Panc1 (cell line): Measurements from ENCODE around the gene ZNFX1. TPM values are rescaled to one million over a fixed set of nuclear protein-coding genes. Genes with fewer than 3 reads are reported as not detected.

Experiments used
- ATAC-seq: fragments of 200-7000 bp; cut with Tn5 transposase; 2 replicates; pipeline ENCODE4 v1.9.1; 2020; ENCODE audit warnings: mild to moderate bottlenecking, moderate library complexity
- BruUV-seq: library from RNA; stranded (reverse); fragments of 400-500 nt; replicated peaks from 2 replicates; lab custom pipeline; 2021; lab: Mats Ljungman, UMichigan
- CTCF ChIA-PET: fragments of 300-600 bp; sonication (Branson Sonifier 250); formaldehyde crosslinking; loops from one replicate; lab custom pipeline; 2022; ENCODE audit warnings: antibody characterized with exemption; lab: Charles Lee
- POLR2A ChIA-PET: fragments of 300-600 bp; sonication (Branson Sonifier 250); formaldehyde crosslinking; loops from one replicate; lab custom pipeline; 2022; ENCODE audit warnings: antibody characterized with exemption; lab: Charles Lee
- DNase-seq: peaks from one replicate; pipeline ENCODE4 v3.0.0-alpha.2; 2010; ENCODE audit warnings: low read depth, low spot score
- H3K27ac ChIP-seq: 2 replicates; pipeline ENCODE4 v1.5.1; 2011; ENCODE audit warnings: mild to moderate bottlenecking, low read length, inconsistent platforms
- H3K27me3 ChIP-seq: fragments of 200-500 bp; sonication (Bioruptor generic); 2 replicates; pipeline ENCODE4 v1.6.0; 2014; ENCODE audit warnings: low read length, inconsistent platforms; ENCODE audit not compliant: control insufficient read depth, insufficient read depth
- H3K36me3 ChIP-seq: fragments of 200-500 bp; sonication (Bioruptor generic); 2 replicates; pipeline ENCODE4 v1.5.1; 2014; ENCODE audit warnings: inconsistent platforms, mild to moderate bottlenecking, low read length, moderate library complexity; ENCODE audit not compliant: control insufficient read depth, insufficient read depth
- H3K4me1 ChIP-seq: 2 replicates; pipeline ENCODE4 v1.5.1; 2011; ENCODE audit warnings: inconsistent platforms, mild to moderate bottlenecking, low read length, moderate library complexity; ENCODE audit not compliant: control insufficient read depth, insufficient read depth
- H3K4me3 ChIP-seq, 2 experiments: 2 replicates each; pipeline ENCODE4 v1.5.1; 2011 to 2012; ENCODE audit warnings: low read depth in 2 of 2, low read length in 2 of 2, mild to moderate bottlenecking in 2 of 2, inconsistent platforms in 1 of 2, moderate library complexity in 1 of 2
- H3K9me3 ChIP-seq: fragments of 200-500 bp; sonication (Bioruptor generic); 2 replicates; pipeline ENCODE4 v1.5.1; 2014; ENCODE audit warnings: low read depth, mild to moderate bottlenecking, inconsistent platforms, low read length, moderate library complexity; ENCODE audit not compliant: control insufficient read depth, insufficient read depth
- CTCF ChIP-seq: fragments of 450-650 bp; IDR thresholded peaks from 2 replicates; pipeline ENCODE4 v1.5.1; 2017; ENCODE audit warnings: mild to moderate bottlenecking
- POLR2AphosphoS5 ChIP-seq: IDR thresholded peaks from 2 replicates; pipeline ENCODE4 v1.6.1; 2012; ENCODE audit warnings: mild to moderate bottlenecking, low read depth, low read length, moderate library complexity
- REST ChIP-seq, 2 experiments: IDR thresholded peaks; 2 replicates each; pipeline ENCODE4 v1.6.1; 2011 to 2012; ENCODE audit warnings: low read depth in 2 of 2, control low read depth in 1 of 2, low read length in 1 of 2, mild to moderate bottlenecking in 1 of 2, moderate library complexity in 1 of 2; ENCODE audit not compliant: insufficient read depth in 1 of 2
- SIN3A ChIP-seq: IDR thresholded peaks from 2 replicates; pipeline ENCODE4 v1.6.1; 2012; ENCODE audit warnings: low read depth, mild to moderate bottlenecking, low read length, moderate library complexity, borderline replicate concordance; ENCODE audit not compliant: insufficient read depth
- TCF7L2 ChIP-seq: IDR thresholded peaks from 2 replicates; pipeline ENCODE4 v1.6.1; 2011; ENCODE audit warnings: mild to moderate bottlenecking, low read depth, low read length, inconsistent platforms
- in situ Hi-C: cut with HindIII; loops from 2 replicates; pipeline ENCODE4 v1.10.0; 2016; ENCODE audit warnings: low sequenced_read_pairs, low pct_unique_long_range_greater_than_20kb
- intact Hi-C: fragments of 100-400 bp; cut with micrococcal nuclease; formaldehyde crosslinking; loops from one replicate; pipeline ENCODE4 v1.10.0; 2022; ENCODE audit not compliant: unreplicated experiment
- total RNA-seq: library from RNA; stranded (reverse); gene quantifications from one replicate; pipeline ENCODE4 v1.2.1, GENCODE V29; 2021; ENCODE audit not compliant: unreplicated experiment

Gene ZNFX1
- total RNA-seq, 1 experiment from 2014 or later: 39.4 TPM

GRCh38 chr20:49303065-49303552, 25.3 kb upstream of the ZNFX1 start:
- CTCF ChIA-PET: no interaction called here

More at GRCh38 chr20:49303065-49303552, 25.3 kb upstream of the ZNFX1 start:
- POLR2A ChIA-PET: interaction anchor here (0.8 kb wide), 1 partner anchor 13 kb away, joined by 3 read pairs; no protein-coding TSS in a partner anchor
- no peaks in the 10 kb centered on the region for H3K9me3 ChIP-seq
- in situ Hi-C loops (no loop called here), intact Hi-C loops (no loop called here)
- H3K4me1 ChIP-seq: no peaks in the 10 kb centered on the region
- TF ChIP-seq REST (IDR thresholded peaks at IDR 0.05; ENCODE audit: insufficient read depth in 1 of 2, low read depth in 2 of 2, low read length in 1 of 2) (no peak), CTCF (no peak), TCF7L2 (no peak), POLR2AphosphoS5 (no peak), SIN3A (no peak)
- no peak for DNase-seq
- no peak for ATAC-seq
- BruUV-seq: no TSS peak
- H3K27ac ChIP-seq: no peak overlapping the region
- H3K36me3 ChIP-seq: no peaks in the 10 kb centered on the region
- no peak overlapping the region for H3K4me3 ChIP-seq
- H3K27me3 ChIP-seq: no peaks in the 10 kb centered on the region
